HL-60 (cell line): ENCODE measurements around the gene PCDHGA3.

Experiments used
- DNase-seq, 2 experiments: peaks; one replicate each; pipeline ENCODE4 v3.0.0-alpha.2; 2010 to 2020; ENCODE audit warnings: low read depth in 1 of 2, low spot score in 1 of 2
- H3K27ac ChIP-seq: fragments of 250-450 bp; sonication (Bioruptor Pico); replicated peaks from 2 replicates; pipeline ENCODE4 v1.5.1; 2020; ENCODE audit warnings: mild to moderate bottlenecking, moderate library complexity
- H3K27me3 ChIP-seq: fragments of 250-450 bp; sonication (Bioruptor Pico); 2 replicates; pipeline ENCODE4 v1.5.1; 2021; ENCODE audit warnings: mild to moderate bottlenecking, moderate library complexity; ENCODE audit not compliant: insufficient read depth, poor library complexity, severe bottlenecking
- H3K4me3 ChIP-seq: replicated peaks from 2 replicates; pipeline ENCODE4 v1.5.1; 2011; ENCODE audit warnings: mild to moderate bottlenecking, control low read depth, low read length; ENCODE audit not compliant: insufficient read depth
- GABPA ChIP-seq: IDR thresholded peaks from 2 replicates; pipeline ENCODE4 v1.6.1; 2012; ENCODE audit warnings: low read depth
- POLR2AphosphoS5 ChIP-seq: IDR thresholded peaks from 2 replicates; pipeline ENCODE4 v1.6.1; 2012; ENCODE audit warnings: low read depth
- SPI1 ChIP-seq: IDR thresholded peaks from 2 replicates; pipeline ENCODE4 v1.6.1; 2012; ENCODE audit warnings: low read depth, mild to moderate bottlenecking, borderline replicate concordance
- TF ChIP-seq, protein P1 (sequence below): IDR thresholded peaks from one replicate; pipeline ENCODE4 v1.5.1; 2011; ENCODE audit warnings: low read length, control low read depth, inconsistent platforms; ENCODE audit not compliant: insufficient read depth
- TF ChIP-seq, protein P2 (sequence below): IDR thresholded peaks from 2 replicates; pipeline ENCODE4 v1.6.1; 2012; ENCODE audit warnings: low read depth; ENCODE audit not compliant: insufficient replicate concordance

PCDHGA3 gene

DNA sequence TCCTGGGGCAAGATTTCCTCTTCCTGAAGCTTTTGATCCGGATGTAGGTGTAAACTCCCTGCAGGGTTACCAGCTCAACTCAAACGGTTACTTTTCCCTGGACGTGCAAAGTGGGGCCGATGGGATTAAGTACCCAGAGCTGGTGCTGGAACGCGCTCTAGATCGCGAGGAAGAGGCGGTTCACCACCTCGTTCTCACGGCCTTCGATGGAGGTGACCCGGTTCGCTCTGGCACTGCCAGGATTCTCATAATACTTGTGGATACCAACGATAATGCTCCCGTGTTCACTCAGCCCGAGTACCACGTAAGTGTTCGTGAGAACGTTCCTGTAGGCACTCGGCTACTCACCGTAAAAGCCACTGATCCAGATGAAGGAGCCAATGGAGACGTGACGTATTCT is 12.0 kb downstream of the PCDHGA3 start:
- Histone ChIP-seq H3K27me3 (no peaks in the 10 kb centered on the region), H3K27ac (no peak overlapping the region), H3K4me3 (no peak overlapping the region)
- no peak for DNase-seq
- no peak for TF ChIP-seq POLR2AphosphoS5
- TF ChIP-seq, protein P1, sequence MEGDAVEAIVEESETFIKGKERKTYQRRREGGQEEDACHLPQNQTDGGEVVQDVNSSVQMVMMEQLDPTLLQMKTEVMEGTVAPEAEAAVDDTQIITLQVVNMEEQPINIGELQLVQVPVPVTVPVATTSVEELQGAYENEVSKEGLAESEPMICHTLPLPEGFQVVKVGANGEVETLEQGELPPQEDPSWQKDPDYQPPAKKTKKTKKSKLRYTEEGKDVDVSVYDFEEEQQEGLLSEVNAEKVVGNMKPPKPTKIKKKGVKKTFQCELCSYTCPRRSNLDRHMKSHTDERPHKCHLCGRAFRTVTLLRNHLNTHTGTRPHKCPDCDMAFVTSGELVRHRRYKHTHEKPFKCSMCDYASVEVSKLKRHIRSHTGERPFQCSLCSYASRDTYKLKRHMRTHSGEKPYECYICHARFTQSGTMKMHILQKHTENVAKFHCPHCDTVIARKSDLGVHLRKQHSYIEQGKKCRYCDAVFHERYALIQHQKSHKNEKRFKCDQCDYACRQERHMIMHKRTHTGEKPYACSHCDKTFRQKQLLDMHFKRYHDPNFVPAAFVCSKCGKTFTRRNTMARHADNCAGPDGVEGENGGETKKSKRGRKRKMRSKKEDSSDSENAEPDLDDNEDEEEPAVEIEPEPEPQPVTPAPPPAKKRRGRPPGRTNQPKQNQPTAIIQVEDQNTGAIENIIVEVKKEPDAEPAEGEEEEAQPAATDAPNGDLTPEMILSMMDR = no peak
- no peak for TF ChIP-seq SPI1
- TF ChIP-seq, protein P2, sequence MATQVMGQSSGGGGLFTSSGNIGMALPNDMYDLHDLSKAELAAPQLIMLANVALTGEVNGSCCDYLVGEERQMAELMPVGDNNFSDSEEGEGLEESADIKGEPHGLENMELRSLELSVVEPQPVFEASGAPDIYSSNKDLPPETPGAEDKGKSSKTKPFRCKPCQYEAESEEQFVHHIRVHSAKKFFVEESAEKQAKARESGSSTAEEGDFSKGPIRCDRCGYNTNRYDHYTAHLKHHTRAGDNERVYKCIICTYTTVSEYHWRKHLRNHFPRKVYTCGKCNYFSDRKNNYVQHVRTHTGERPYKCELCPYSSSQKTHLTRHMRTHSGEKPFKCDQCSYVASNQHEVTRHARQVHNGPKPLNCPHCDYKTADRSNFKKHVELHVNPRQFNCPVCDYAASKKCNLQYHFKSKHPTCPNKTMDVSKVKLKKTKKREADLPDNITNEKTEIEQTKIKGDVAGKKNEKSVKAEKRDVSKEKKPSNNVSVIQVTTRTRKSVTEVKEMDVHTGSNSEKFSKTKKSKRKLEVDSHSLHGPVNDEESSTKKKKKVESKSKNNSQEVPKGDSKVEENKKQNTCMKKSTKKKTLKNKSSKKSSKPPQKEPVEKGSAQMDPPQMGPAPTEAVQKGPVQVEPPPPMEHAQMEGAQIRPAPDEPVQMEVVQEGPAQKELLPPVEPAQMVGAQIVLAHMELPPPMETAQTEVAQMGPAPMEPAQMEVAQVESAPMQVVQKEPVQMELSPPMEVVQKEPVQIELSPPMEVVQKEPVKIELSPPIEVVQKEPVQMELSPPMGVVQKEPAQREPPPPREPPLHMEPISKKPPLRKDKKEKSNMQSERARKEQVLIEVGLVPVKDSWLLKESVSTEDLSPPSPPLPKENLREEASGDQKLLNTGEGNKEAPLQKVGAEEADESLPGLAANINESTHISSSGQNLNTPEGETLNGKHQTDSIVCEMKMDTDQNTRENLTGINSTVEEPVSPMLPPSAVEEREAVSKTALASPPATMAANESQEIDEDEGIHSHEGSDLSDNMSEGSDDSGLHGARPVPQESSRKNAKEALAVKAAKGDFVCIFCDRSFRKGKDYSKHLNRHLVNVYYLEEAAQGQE = no peak
- no peak for TF ChIP-seq GABPA

DNA sequence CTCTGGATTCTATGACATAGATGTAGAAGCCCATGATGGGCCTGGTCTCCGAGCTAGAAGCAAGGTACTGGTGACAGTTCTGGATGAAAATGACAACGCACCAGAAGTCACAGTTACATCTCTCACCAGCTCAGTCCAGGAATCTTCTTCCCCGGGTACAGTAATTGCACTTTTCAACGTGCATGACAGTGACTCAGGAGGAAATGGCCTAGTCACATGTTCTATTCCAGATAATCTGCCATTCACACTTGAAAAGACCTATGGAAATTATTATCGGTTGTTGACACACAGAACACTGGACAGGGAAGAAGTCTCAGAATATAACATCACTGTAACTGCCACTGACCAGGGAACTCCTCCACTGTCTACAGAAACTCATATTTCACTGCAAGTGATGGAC is 12.5 kb downstream of the PCDHGA3 start:
- Histone ChIP-seq H3K27me3 (no peaks in the 10 kb centered on the region), H3K27ac (no peak overlapping the region), H3K4me3 (no peak overlapping the region)
- no peak for DNase-seq
- TF ChIP-seq, protein P2 = no peak
- TF ChIP-seq SPI1 = no peak
- TF ChIP-seq, protein P1 = no peak
- no peak for TF ChIP-seq GABPA
- TF ChIP-seq POLR2AphosphoS5 = no peak

DNA sequence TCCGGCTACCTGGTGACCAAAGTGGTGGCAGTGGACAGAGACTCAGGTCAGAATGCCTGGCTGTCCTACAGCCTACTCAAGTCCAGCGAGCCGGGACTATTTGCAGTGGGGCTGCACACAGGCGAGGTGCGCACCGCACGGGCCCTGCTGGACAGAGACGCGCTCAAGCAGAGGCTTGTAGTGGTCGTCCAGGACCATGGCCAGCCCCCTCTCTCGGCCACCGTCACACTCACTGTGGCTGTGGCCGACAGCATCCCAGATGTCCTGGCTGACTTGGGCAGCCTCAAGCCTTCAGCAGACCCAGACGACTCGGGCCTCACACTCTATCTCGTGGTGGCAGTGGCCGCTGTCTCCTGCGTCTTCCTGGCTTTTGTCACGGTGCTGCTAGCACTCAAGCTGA is 13.3 kb downstream of the PCDHGA3 start:
- no peak for DNase-seq
- H3K27ac ChIP-seq = no peak overlapping the region
- TF ChIP-seq, protein P2 = peak; percentile 55
- no peak for TF ChIP-seq SPI1
- no peak overlapping the region for H3K4me3 ChIP-seq
- no peaks in the 10 kb centered on the region for H3K27me3 ChIP-seq
